ENCODE measurements around the gene UBA7. TPM values are rescaled to one million over a fixed set of nuclear protein-coding genes. Genes with fewer than 3 reads are reported as not detected.

Gene UBA7
- polyA plus RNA-seq, 1 donor from 2014 or later, result 4.0 TPM

DNA sequence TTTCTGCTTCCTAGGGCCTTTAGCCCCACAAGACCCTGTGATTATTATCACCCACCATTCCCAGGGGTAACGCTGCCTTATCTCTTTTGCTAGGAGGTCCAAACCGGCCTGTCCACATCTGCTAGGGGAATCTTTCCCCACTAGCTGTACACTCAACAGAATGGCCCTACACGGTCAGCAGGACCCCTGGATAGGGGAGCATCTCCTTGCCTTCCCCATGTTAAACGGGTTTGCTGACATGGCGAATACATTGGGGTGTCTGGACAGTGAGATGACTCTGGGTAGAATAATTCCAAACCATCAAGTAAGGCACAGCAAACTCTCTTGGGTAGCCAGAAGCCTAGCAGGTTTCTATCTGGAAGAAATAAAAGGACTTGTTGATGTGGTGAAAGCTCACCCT lies 41.9 kb upstream of the UBA7 start:
- Histone ChIP-seq H3F3A (ENCODE audit: insufficient read depth, low read length, poor library complexity, severe bottlenecking) (no peaks in the 10 kb centered on the region), H3K9me2 (ENCODE audit: insufficient read depth, low read length) (no peaks in the 10 kb centered on the region), H3K4me3 (ENCODE audit: low read length) (peak overlapping the region; percentile 92), H3K36me3 (ENCODE audit: insufficient read depth, low read length) (no peaks in the 10 kb centered on the region), H3K27ac (ENCODE audit: low read length) (no peak overlapping the region), H3K79me2 (replicated peaks; ENCODE audit: insufficient read depth, low read length) (peaks cover 6% of the 10 kb centered on the region), H3K27me3 (ENCODE audit: insufficient read depth, low read depth, low read length) (no peaks in the 10 kb centered on the region), H2AFZ (ENCODE audit: low read depth, low read length) (no peak overlapping the region), H4K20me1 (ENCODE audit: insufficient read depth) (no peaks in the 10 kb centered on the region), H3K9me3 (ENCODE audit: low read length) (no peaks in the 10 kb centered on the region), H3K4me2 (ENCODE audit: low read length) (peak overlapping the region; percentile 79), H3K9ac (ENCODE audit: low read length) (peak overlapping the region; percentile 73)
- TF ChIP-seq, protein P1, sequence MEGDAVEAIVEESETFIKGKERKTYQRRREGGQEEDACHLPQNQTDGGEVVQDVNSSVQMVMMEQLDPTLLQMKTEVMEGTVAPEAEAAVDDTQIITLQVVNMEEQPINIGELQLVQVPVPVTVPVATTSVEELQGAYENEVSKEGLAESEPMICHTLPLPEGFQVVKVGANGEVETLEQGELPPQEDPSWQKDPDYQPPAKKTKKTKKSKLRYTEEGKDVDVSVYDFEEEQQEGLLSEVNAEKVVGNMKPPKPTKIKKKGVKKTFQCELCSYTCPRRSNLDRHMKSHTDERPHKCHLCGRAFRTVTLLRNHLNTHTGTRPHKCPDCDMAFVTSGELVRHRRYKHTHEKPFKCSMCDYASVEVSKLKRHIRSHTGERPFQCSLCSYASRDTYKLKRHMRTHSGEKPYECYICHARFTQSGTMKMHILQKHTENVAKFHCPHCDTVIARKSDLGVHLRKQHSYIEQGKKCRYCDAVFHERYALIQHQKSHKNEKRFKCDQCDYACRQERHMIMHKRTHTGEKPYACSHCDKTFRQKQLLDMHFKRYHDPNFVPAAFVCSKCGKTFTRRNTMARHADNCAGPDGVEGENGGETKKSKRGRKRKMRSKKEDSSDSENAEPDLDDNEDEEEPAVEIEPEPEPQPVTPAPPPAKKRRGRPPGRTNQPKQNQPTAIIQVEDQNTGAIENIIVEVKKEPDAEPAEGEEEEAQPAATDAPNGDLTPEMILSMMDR (IDR thresholded peaks at IDR 0.05; ENCODE audit: poor library complexity, severe bottlenecking), result no peak
- TF ChIP-seq EP300 (conservative IDR thresholded peaks at IDR 0.05; ENCODE audit: poor library complexity, severe bottlenecking) (no peak), RAD21 (conservative IDR thresholded peaks at IDR 0.05) (no peak), MXI1 (conservative IDR thresholded peaks at IDR 0.05; ENCODE audit: poor library complexity, severe bottlenecking) (no peak), POLR2AphosphoS5 (IDR thresholded peaks at IDR 0.05) (no peak), TAF1 (IDR thresholded peaks at IDR 0.05; ENCODE audit: low read depth) (no peak), SMC3 (conservative IDR thresholded peaks at IDR 0.05; ENCODE audit: poor library complexity) (no peak), EZH2 (IDR thresholded peaks at IDR 0.05; ENCODE audit: borderline replicate concordance, insufficient read depth, low read length, poor library complexity, severe bottlenecking) (no peak)
- TF ChIP-seq, protein P2, sequence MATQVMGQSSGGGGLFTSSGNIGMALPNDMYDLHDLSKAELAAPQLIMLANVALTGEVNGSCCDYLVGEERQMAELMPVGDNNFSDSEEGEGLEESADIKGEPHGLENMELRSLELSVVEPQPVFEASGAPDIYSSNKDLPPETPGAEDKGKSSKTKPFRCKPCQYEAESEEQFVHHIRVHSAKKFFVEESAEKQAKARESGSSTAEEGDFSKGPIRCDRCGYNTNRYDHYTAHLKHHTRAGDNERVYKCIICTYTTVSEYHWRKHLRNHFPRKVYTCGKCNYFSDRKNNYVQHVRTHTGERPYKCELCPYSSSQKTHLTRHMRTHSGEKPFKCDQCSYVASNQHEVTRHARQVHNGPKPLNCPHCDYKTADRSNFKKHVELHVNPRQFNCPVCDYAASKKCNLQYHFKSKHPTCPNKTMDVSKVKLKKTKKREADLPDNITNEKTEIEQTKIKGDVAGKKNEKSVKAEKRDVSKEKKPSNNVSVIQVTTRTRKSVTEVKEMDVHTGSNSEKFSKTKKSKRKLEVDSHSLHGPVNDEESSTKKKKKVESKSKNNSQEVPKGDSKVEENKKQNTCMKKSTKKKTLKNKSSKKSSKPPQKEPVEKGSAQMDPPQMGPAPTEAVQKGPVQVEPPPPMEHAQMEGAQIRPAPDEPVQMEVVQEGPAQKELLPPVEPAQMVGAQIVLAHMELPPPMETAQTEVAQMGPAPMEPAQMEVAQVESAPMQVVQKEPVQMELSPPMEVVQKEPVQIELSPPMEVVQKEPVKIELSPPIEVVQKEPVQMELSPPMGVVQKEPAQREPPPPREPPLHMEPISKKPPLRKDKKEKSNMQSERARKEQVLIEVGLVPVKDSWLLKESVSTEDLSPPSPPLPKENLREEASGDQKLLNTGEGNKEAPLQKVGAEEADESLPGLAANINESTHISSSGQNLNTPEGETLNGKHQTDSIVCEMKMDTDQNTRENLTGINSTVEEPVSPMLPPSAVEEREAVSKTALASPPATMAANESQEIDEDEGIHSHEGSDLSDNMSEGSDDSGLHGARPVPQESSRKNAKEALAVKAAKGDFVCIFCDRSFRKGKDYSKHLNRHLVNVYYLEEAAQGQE (IDR thresholded peaks at IDR 0.05; ENCODE audit: borderline replicate concordance), result no peak

- Histone ChIP-seq H3K4me2 (ENCODE audit: low read length) (no peak overlapping the region), H4K20me1 (ENCODE audit: insufficient read depth) (no peaks in the 10 kb centered on the region), H3K27ac (ENCODE audit: low read length) (peak overlapping the region; percentile 24), H2AFZ (ENCODE audit: low read depth, low read length) (no peak overlapping the region), H3K9me3 (ENCODE audit: low read length) (no peaks in the 10 kb centered on the region), H3K4me3 (ENCODE audit: low read length) (no peak overlapping the region), H3F3A (ENCODE audit: insufficient read depth, low read length, poor library complexity, severe bottlenecking) (no peaks in the 10 kb centered on the region), H3K9ac (ENCODE audit: low read length) (no peak overlapping the region), H3K79me2 (replicated peaks; ENCODE audit: insufficient read depth, low read length) (no peaks in the 10 kb centered on the region), H3K27me3 (ENCODE audit: insufficient read depth, low read depth, low read length) (no peaks in the 10 kb centered on the region), H3K9me2 (ENCODE audit: insufficient read depth, low read length) (no peaks in the 10 kb centered on the region), H3K36me3 (ENCODE audit: insufficient read depth, low read length) (no peaks in the 10 kb centered on the region)
- TF ChIP-seq, protein P1 (IDR thresholded peaks at IDR 0.05; ENCODE audit: poor library complexity, severe bottlenecking), result peak; percentile 16
- TF ChIP-seq TAF1 (IDR thresholded peaks at IDR 0.05; ENCODE audit: low read depth), result no peak
These were observed 31.9 kb upstream of the UBA7 start for GRCh38 chr3:49845694-49846093.
